Lower lobe of right lung (tissue), 2 donors: Measurements from ENCODE around the gene NHSL1. TPM values are rescaled to one million over a fixed set of nuclear protein-coding genes. Genes with fewer than 3 reads are reported as not detected.

Source experiments
- ATAC-seq, 2 donors: fragments of 200-7000 bp; cut with Tn5 transposase; one replicate each; pipeline ENCODE4 v1.9.1; 2020 to 2022; ENCODE audit warnings: mild to moderate bottlenecking in 2 of 2, moderate library complexity in 2 of 2
- DNase-seq: peaks from one replicate; pipeline ENCODE4 v3.0.0-alpha.2; 2020
- H3K27ac ChIP-seq: fragments of 200-600 bp; one replicate; pipeline ENCODE4 v1.8.0; 2022
- H3K27me3 ChIP-seq: fragments of 200-600 bp; one replicate; pipeline ENCODE4 v1.8.0; 2022; ENCODE audit warnings: low read depth
- H3K36me3 ChIP-seq: fragments of 200-600 bp; one replicate; pipeline ENCODE4 v1.8.0; 2022; ENCODE audit warnings: mild to moderate bottlenecking
- H3K4me1 ChIP-seq: fragments of 200-600 bp; one replicate; pipeline ENCODE4 v1.8.0; 2022
- H3K4me3 ChIP-seq: fragments of 200-600 bp; one replicate; pipeline ENCODE4 v1.8.0; 2022; ENCODE audit warnings: mild to moderate bottlenecking
- H3K9me3 ChIP-seq: fragments of 200-600 bp; one replicate; pipeline ENCODE4 v1.8.0; 2022
- CTCF ChIP-seq: fragments of 200-600 bp; IDR thresholded peaks from one replicate; pipeline ENCODE4 v1.8.0; 2022; ENCODE audit warnings: antibody characterized with exemption, mild to moderate bottlenecking
- intact Hi-C: fragments of 100-400 bp; cut with DNase I; formaldehyde crosslinking; loops from one replicate; pipeline ENCODE4 v1.11.0; 2022
- total RNA-seq: library from RNA; stranded (reverse); fragmentation: NEBNext Ultra II Directional; extraction: Animal tissue kit (Norgen Biotek cat#: 25700); gene quantifications from one replicate; pipeline ENCODE4 v1.2.1, GENCODE V29; 2021
- donor health status: DM: no; HTN: yes; CAD: no; lungs with severe emphysema.

Gene NHSL1
- total RNA-seq, 1 donor from 2014 or later, result 63.7 TPM

GRCh38 chr6:138487102-138487604 is 12.1 kb downstream of the NHSL1 start:
- Histone ChIP-seq H3K4me1 (peaks cover 4% of the 10 kb centered on the region), H3K27ac (no peak overlapping the region), H3K4me3 (no peak overlapping the region), H3K27me3 (no peaks in the 10 kb centered on the region), H3K9me3 (no peaks in the 10 kb centered on the region), H3K36me3 (no peaks in the 10 kb centered on the region)
- no peak for DNase-seq
- no peak for TF ChIP-seq CTCF
- no peak for ATAC-seq
- intact Hi-C loops, result no loop called here

- no peak overlapping the region for H3K4me3 ChIP-seq
- ATAC-seq (no peak), DNase-seq (no peak)
- TF ChIP-seq CTCF, result no peak
- H3K27me3 ChIP-seq, result no peaks in the 10 kb centered on the region
- intact Hi-C loops, result no loop called here
- peaks cover 4% of the 10 kb centered on the region for H3K4me1 ChIP-seq
- H3K36me3 ChIP-seq, result no peaks in the 10 kb centered on the region
- H3K27ac ChIP-seq, result no peak overlapping the region
- no peaks in the 10 kb centered on the region for H3K9me3 ChIP-seq
Observed at GRCh38 chr6:138486249-138487101, 12.8 kb downstream of the NHSL1 start.

GRCh38 chr6:138485586-138486248 is 13.6 kb downstream of the NHSL1 start:
- H3K36me3 ChIP-seq, result no peaks in the 10 kb centered on the region
- no peak overlapping the region for H3K4me3 ChIP-seq
- intact Hi-C loops, result no loop called here
- ATAC-seq (no peak), DNase-seq (no peak)
- no peaks in the 10 kb centered on the region for H3K9me3 ChIP-seq
- no peaks in the 10 kb centered on the region for H3K27me3 ChIP-seq
- peaks cover 4% of the 10 kb centered on the region for H3K4me1 ChIP-seq
- TF ChIP-seq CTCF, result no peak
- no peak overlapping the region for H3K27ac ChIP-seq

- DNase-seq (no peak), ATAC-seq (no peak)
- Histone ChIP-seq H3K4me1 (peaks cover 4% of the 10 kb centered on the region), H3K27me3 (no peaks in the 10 kb centered on the region), H3K27ac (no peak overlapping the region), H3K9me3 (no peaks in the 10 kb centered on the region), H3K4me3 (no peak overlapping the region), H3K36me3 (no peaks in the 10 kb centered on the region)
- TF ChIP-seq CTCF, result no peak
- intact Hi-C loops, result no loop called here
Observed at GRCh38 chr6:138485005-138485545, 14.2 kb downstream of the NHSL1 start.

GRCh38 chr6:138484018-138484731 is 15.1 kb downstream of the NHSL1 start:
- no peaks in the 10 kb centered on the region for H3K27me3 ChIP-seq
- no peak overlapping the region for H3K4me3 ChIP-seq
- H3K36me3 ChIP-seq, result no peaks in the 10 kb centered on the region
- peaks cover 4% of the 10 kb centered on the region for H3K4me1 ChIP-seq
- ATAC-seq, result no peak
- H3K27ac ChIP-seq, result no peak overlapping the region
- intact Hi-C loops, result no loop called here
- TF ChIP-seq CTCF, result no peak
- DNase-seq, result no peak
- no peaks in the 10 kb centered on the region for H3K9me3 ChIP-seq
